HEK293 (cell line): ENCODE data around the gene CARD10.

Experiments used
- CTCF ChIA-PET: fragments of 350-600 bp; formaldehyde crosslinking; extraction: SDS; loops from one replicate; lab custom pipeline; 2021; ENCODE audit warnings: antibody characterized with exemption; lab: Yijun Ruan, JAX
- POLR2A ChIA-PET: fragments of 300-600 bp; formaldehyde crosslinking; extraction: SDS; loops from one replicate; lab custom pipeline; 2020; ENCODE audit warnings: antibody characterized with exemption, inconsistent platforms; lab: Yijun Ruan, JAX
- H3K27ac ChIP-seq: fragments of 200-500 bp; sonication (Bioruptor generic); 2 replicates; pipeline ENCODE4 v1.5.1; 2014; ENCODE audit warnings: low read depth, low read length, control low read depth, inconsistent platforms; ENCODE audit errors: extremely low read depth
- H3K36me3 ChIP-seq, 2 experiments: fragments of 200-500 bp in 1 of 2; sonication (Bioruptor generic) in 1 of 2; 1 replicate in 1 of 2; 2 replicates in 1 of 2; pipeline ENCODE4 v1.5.1; 2014 to 2017; ENCODE audit warnings: inconsistent platforms in 2 of 2, low read length in 2 of 2; ENCODE audit not compliant: control insufficient read depth in 2 of 2, insufficient read depth in 1 of 2
- H3K4me1 ChIP-seq: fragments of 200-500 bp; sonication (Bioruptor generic); 2 replicates; pipeline ENCODE4 v1.5.1; 2014; ENCODE audit warnings: mild to moderate bottlenecking, low read length, inconsistent platforms; ENCODE audit not compliant: control insufficient read depth, insufficient read depth
- H3K4me3 ChIP-seq: 2 replicates; pipeline ENCODE4 v1.5.1; 2011; ENCODE audit warnings: low read depth, mild to moderate bottlenecking, control low read depth, low read length, moderate library complexity
- H3K9me3 ChIP-seq: fragments of 200-500 bp; sonication (Bioruptor generic); 2 replicates; pipeline ENCODE4 v1.5.1; 2014; ENCODE audit warnings: low read depth, low read length, inconsistent platforms; ENCODE audit not compliant: control insufficient read depth, insufficient read depth
- EGR2 ChIP-seq: fragments of 450-650 bp; formaldehyde crosslinking; IDR thresholded peaks from 2 replicates; pipeline ENCODE4 v1.5.1; 2016; ENCODE audit warnings: low read depth, missing biosample characterization, missing genetic modification characterization
- GLIS2 ChIP-seq: fragments of 450-650 bp; formaldehyde crosslinking; IDR thresholded peaks from 2 replicates; pipeline ENCODE4 v1.5.1; 2016; ENCODE audit warnings: missing biosample characterization, missing genetic modification characterization
- HOXC10 ChIP-seq: sonication (generic); formaldehyde crosslinking; IDR thresholded peaks from 2 replicates; pipeline ENCODE4 v1.8.1; 2023; ENCODE audit warnings: mild to moderate bottlenecking, missing genetic modification reagents
- KLF8 ChIP-seq: fragments of 450-650 bp; formaldehyde crosslinking; IDR thresholded peaks from 2 replicates; pipeline ENCODE4 v1.5.1; 2016; ENCODE audit warnings: missing biosample characterization, missing genetic modification characterization
- PRDM2 ChIP-seq: fragments of 450-650 bp; formaldehyde crosslinking; IDR thresholded peaks from 2 replicates; pipeline ENCODE4 v1.5.1; 2016; ENCODE audit warnings: missing biosample characterization, missing genetic modification characterization, borderline replicate concordance
- PRDM6 ChIP-seq: fragments of 450-650 bp; formaldehyde crosslinking; IDR thresholded peaks from 2 replicates; pipeline ENCODE4 v1.5.1; 2017; ENCODE audit warnings: missing biosample characterization, missing genetic modification characterization
- SCRT2 ChIP-seq: fragments of 450-650 bp; formaldehyde crosslinking; IDR thresholded peaks from 2 replicates; pipeline ENCODE4 v1.5.1; 2016; ENCODE audit warnings: missing biosample characterization, missing genetic modification characterization
- ZBTB7A ChIP-seq: fragments of 450-650 bp; formaldehyde crosslinking; IDR thresholded peaks from 2 replicates; pipeline ENCODE4 v1.5.1; 2016; ENCODE audit warnings: low read depth, missing biosample characterization, missing genetic modification characterization
- ZFP69B ChIP-seq: fragments of 450-650 bp; formaldehyde crosslinking; IDR thresholded peaks from 2 replicates; pipeline ENCODE4 v1.5.1; 2016; ENCODE audit warnings: missing biosample characterization, missing genetic modification characterization
- ZNF146 ChIP-seq: fragments of 450-650 bp; formaldehyde crosslinking; IDR thresholded peaks from 2 replicates; pipeline ENCODE4 v1.5.1; 2016; ENCODE audit warnings: missing biosample characterization, missing genetic modification characterization
- ZNF350 ChIP-seq: fragments of 450-650 bp; formaldehyde crosslinking; IDR thresholded peaks from 2 replicates; pipeline ENCODE4 v1.5.0; 2017; ENCODE audit warnings: missing biosample characterization, mild to moderate bottlenecking, missing genetic modification characterization
- ZNF394 ChIP-seq: fragments of 450-650 bp; formaldehyde crosslinking; IDR thresholded peaks from 2 replicates; pipeline ENCODE4 v1.5.1; 2016; ENCODE audit warnings: missing biosample characterization, missing genetic modification characterization, mild to moderate bottlenecking, moderate library complexity, borderline replicate concordance
- ZNF555 ChIP-seq: fragments of 450-650 bp; formaldehyde crosslinking; conservative IDR thresholded peaks from 2 replicates; pipeline ENCODE4 v1.5.1; 2017; ENCODE audit warnings: missing biosample characterization, mild to moderate bottlenecking, missing genetic modification characterization, inconsistent platforms
- ZNF600 ChIP-seq: fragments of 450-650 bp; formaldehyde crosslinking; IDR thresholded peaks from 2 replicates; pipeline ENCODE4 v1.5.1; 2016; ENCODE audit warnings: missing biosample characterization, missing genetic modification characterization
- ZNF610 ChIP-seq: fragments of 450-650 bp; formaldehyde crosslinking; IDR thresholded peaks from 2 replicates; pipeline ENCODE4 v1.5.1; 2016; ENCODE audit warnings: missing biosample characterization, missing genetic modification characterization, borderline replicate concordance
- ZNF629 ChIP-seq: fragments of 450-650 bp; formaldehyde crosslinking; IDR thresholded peaks from 2 replicates; pipeline ENCODE4 v1.5.1; 2017; ENCODE audit warnings: missing biosample characterization, missing genetic modification characterization
- ZNF660 ChIP-seq: fragments of 450-650 bp; IDR thresholded peaks from 2 replicates; pipeline ENCODE4 v1.5.1; 2018; ENCODE audit warnings: missing biosample characterization, mild to moderate bottlenecking, missing genetic modification characterization
- ZNF677 ChIP-seq: fragments of 450-650 bp; IDR thresholded peaks from 2 replicates; pipeline ENCODE4 v1.5.0; 2018; ENCODE audit warnings: missing biosample characterization, mild to moderate bottlenecking, missing genetic modification characterization, moderate library complexity
- ZNF791 ChIP-seq: fragments of 450-650 bp; formaldehyde crosslinking; IDR thresholded peaks from 2 replicates; pipeline ENCODE4 v1.5.1; 2016; ENCODE audit warnings: missing biosample characterization, missing genetic modification characterization
- TF ChIP-seq, protein P1 (sequence below): fragments of 450-650 bp; formaldehyde crosslinking; IDR thresholded peaks from 2 replicates; pipeline ENCODE4 v1.5.1; 2016; ENCODE audit warnings: missing biosample characterization, missing genetic modification characterization, borderline replicate concordance
- TF ChIP-seq, protein P2 (sequence below): IDR thresholded peaks from 2 replicates; pipeline ENCODE4 v1.6.1; 2011; ENCODE audit warnings: mild to moderate bottlenecking, low read depth, low read length, borderline replicate concordance

CARD10 gene

GRCh38 chr22:37491559-37492427, 27.4 kb downstream of the CARD10 start:
- Histone ChIP-seq H3K9me3 (no peaks in the 10 kb centered on the region), H3K4me1 (no peaks in the 10 kb centered on the region), H3K4me3 (no peak overlapping the region), H3K36me3 (peaks cover 0 to 34% of the 10 kb centered on the region in 2 experiments; a peak in 2 of 3 replicates), H3K27ac (no peak overlapping the region)
- TF ChIP-seq, protein P1, sequence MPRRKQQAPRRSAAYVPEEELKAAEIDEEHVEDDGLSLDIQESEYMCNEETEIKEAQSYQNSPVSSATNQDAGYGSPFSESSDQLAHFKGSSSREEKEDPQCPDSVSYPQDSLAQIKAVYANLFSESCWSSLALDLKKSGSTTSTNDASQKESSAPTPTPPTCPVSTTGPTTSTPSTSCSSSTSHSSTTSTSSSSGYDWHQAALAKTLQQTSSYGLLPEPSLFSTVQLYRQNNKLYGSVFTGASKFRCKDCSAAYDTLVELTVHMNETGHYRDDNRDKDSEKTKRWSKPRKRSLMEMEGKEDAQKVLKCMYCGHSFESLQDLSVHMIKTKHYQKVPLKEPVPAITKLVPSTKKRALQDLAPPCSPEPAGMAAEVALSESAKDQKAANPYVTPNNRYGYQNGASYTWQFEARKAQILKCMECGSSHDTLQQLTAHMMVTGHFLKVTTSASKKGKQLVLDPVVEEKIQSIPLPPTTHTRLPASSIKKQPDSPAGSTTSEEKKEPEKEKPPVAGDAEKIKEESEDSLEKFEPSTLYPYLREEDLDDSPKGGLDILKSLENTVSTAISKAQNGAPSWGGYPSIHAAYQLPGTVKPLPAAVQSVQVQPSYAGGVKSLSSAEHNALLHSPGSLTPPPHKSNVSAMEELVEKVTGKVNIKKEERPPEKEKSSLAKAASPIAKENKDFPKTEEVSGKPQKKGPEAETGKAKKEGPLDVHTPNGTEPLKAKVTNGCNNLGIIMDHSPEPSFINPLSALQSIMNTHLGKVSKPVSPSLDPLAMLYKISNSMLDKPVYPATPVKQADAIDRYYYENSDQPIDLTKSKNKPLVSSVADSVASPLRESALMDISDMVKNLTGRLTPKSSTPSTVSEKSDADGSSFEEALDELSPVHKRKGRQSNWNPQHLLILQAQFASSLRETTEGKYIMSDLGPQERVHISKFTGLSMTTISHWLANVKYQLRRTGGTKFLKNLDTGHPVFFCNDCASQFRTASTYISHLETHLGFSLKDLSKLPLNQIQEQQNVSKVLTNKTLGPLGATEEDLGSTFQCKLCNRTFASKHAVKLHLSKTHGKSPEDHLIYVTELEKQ (tag by site-specific recombination): no peak
- TF ChIP-seq ZNF600 (tag by site-specific recombination) (peak; percentile 62), EGR2 (peak; percentile 54), SCRT2 (peak; percentile 79), KLF8 (0 out of 2 replicates have a peak, but pooled peaks have one; percentile 24), ZNF555 (tag by site-specific recombination) (no peak), ZNF791 (no peak), ZNF146 (tag by site-specific recombination) (no peak), GLIS2 (tag by site-specific recombination) (peak; percentile 35; the same call in 1 of the 2 replicates), ZNF629 (tag by site-specific recombination) (no peak), ZNF350 (tag by site-specific recombination) (no peak), ZBTB7A (tag by site-specific recombination) (no peak)
- POLR2A ChIA-PET: no interaction called here
- CTCF ChIA-PET: interaction anchor here (0.8 to 12.9 kb wide), 5 partner anchors 9 to 29 kb away, joined by 3 to 115 read pairs (median 4); no protein-coding TSS in a partner anchor

DNA sequence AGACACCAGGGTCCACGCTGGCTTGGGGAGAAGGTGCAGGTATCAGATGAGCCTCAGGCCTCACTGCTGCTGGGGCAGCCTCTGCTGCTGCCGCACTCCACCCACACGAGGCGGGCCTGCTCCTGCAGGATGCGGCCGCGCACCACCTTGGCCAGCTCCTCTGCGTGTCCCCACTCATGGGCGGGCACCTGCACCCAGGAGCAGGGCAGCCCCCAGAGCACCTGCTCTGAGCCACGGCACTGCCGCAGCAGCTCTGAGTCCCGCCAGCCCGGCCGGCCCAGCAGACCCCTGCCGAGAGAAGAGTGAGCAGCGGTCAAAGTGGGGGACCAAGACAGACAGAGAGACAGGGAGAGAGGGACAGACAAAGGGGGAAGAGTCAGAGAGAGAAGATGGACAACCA, 28.1 kb downstream of the CARD10 start:
- no peak for TF ChIP-seq PRDM6 (tag by site-specific recombination)
- no peak for TF ChIP-seq ZNF394 (tag by site-specific recombination)
- no peak for TF ChIP-seq GLIS2 (tag by site-specific recombination)
- TF ChIP-seq, protein P2, sequence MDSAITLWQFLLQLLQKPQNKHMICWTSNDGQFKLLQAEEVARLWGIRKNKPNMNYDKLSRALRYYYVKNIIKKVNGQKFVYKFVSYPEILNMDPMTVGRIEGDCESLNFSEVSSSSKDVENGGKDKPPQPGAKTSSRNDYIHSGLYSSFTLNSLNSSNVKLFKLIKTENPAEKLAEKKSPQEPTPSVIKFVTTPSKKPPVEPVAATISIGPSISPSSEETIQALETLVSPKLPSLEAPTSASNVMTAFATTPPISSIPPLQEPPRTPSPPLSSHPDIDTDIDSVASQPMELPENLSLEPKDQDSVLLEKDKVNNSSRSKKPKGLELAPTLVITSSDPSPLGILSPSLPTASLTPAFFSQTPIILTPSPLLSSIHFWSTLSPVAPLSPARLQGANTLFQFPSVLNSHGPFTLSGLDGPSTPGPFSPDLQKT: no peak
- no peak for TF ChIP-seq ZNF610 (tag by site-specific recombination)
- TF ChIP-seq ZFP69B (tag by site-specific recombination): no peak
- no peak for TF ChIP-seq PRDM2 (tag by site-specific recombination)
- TF ChIP-seq ZNF660: no peak
- TF ChIP-seq HOXC10 (CRISPR knock-in tag): no peak
- no peak for TF ChIP-seq ZNF677
- Histone ChIP-seq H3K36me3 (peaks cover 0 to 27% of the 10 kb centered on the region in 2 experiments; a peak in 2 of 3 replicates), H3K4me1 (0 out of 2 replicates have a peak, but pooled peaks cover 4% of the 10 kb centered on the region)

More for the DNA sequence above, 28.1 kb downstream of the CARD10 start:
- POLR2A ChIA-PET: interaction anchor here (0.6 kb wide), 2 partner anchors 12 to 21 kb away, joined by 3 to 6 read pairs; no protein-coding TSS in a partner anchor
- Histone ChIP-seq H3K4me3 (no peak overlapping the region), H3K9me3 (no peaks in the 10 kb centered on the region), H3K27ac (no peak overlapping the region)
- CTCF ChIA-PET: interaction anchor here (12.9 kb wide), 1 partner anchor 17 kb away, joined by 115 read pairs; no protein-coding TSS in a partner anchor
